NCI-H524 (cell line): Measurements from ENCODE around the gene FDX2.

ENCODE experiments used
- DNase-seq, 2 experiments: peaks; one replicate each; lab custom pipeline; 2025; lab: John Stamatoyannopoulos, UW

FDX2 gene

GRCh38 chr19:10299545-10300458 is 16.0 kb downstream of the FDX2 start:
- peak; percentile 52 to 73 for DNase-seq

- no peak for DNase-seq
Observed at GRCh38 chr19:10295847-10296591, 19.8 kb downstream of the FDX2 start.

- no peak for DNase-seq
Observed at GRCh38 chr19:10295305-10295846, 20.4 kb downstream of the FDX2 start.

- DNase-seq = no peak
Observed at GRCh38 chr19:10294368-10294697, 21.5 kb downstream of the FDX2 start.

- no peak for DNase-seq
Observed at GRCh38 chr19:10293637-10294367, 22.0 kb downstream of the FDX2 start.

- no peak for DNase-seq
Observed at GRCh38 chr19:10292789-10293636, 22.8 kb downstream of the FDX2 start.

- no peak for DNase-seq
Observed at GRCh38 chr19:10292206-10292788, 23.5 kb downstream of the FDX2 start.

- no peak for DNase-seq
Observed at GRCh38 chr19:10291554-10292205, 24.1 kb downstream of the FDX2 start.

- DNase-seq = peak; percentile 26 to 61
Observed at GRCh38 chr19:10290876-10291553, 24.8 kb downstream of the FDX2 start.

- DNase-seq = peak in 1 of 2 experiments; percentile 46
Observed at GRCh38 chr19:10290357-10290875, 25.4 kb downstream of the FDX2 start.

GRCh38 chr19:10289836-10290356 is 25.9 kb downstream of the FDX2 start, which contains the start of gene ICAM5:
ICAM5 (plus strand) TSS chr19:10289952; CDS start chr19:10290044, 92 bp downstream.
- DNase-seq = peak in 1 of 2 experiments; percentile 76

GRCh38 chr19:10289167-10289835 is 26.5 kb downstream of the FDX2 start:
- DNase-seq = peak; percentile 79 to 87

- DNase-seq = peak; percentile 15 to 79
Observed at GRCh38 chr19:10288662-10289166, 27.1 kb downstream of the FDX2 start.

- DNase-seq = peak; percentile 40 to 51
Observed at GRCh38 chr19:10286803-10287737, 28.7 kb downstream of the FDX2 start, which contains the start of gene ICAM4. ICAM4 (plus strand) TSS chr19:10286955; CDS start chr19:10287013, 58 bp downstream.

- DNase-seq = no peak
Observed at GRCh38 chr19:10285393-10285792, 30.4 kb downstream of the FDX2 start.

- no peak for DNase-seq
Observed at GRCh38 chr19:10284960-10285278, 30.9 kb downstream of the FDX2 start.
